ENCODE measurements around the gene PSMG1. TPM values are rescaled to one million over a fixed set of nuclear protein-coding genes. Genes with fewer than 3 reads are reported as not detected.

PSMG1 gene
- polyA plus RNA-seq, 1 of the 3 experiments (the other 2 are of a cell fraction): 39.6 TPM

- Histone ChIP-seq H3K9ac (no peak overlapping the region), H3K27ac (ENCODE audit: low read depth in 2 of 2, low read length in 1 of 2) (no peak overlapping the region), H2AFZ (ENCODE audit: low read depth) (no peak overlapping the region), H4K20me1 (ENCODE audit: insufficient read depth) (no peaks in the 10 kb centered on the region), H3K79me2 (ENCODE audit: insufficient read depth) (no peaks in the 10 kb centered on the region), H3K36me3 (replicated peaks in 1 of 2; ENCODE audit: control insufficient read depth in 1 of 2, insufficient read depth in 2 of 2, low read length in 1 of 2) (no peaks in the 10 kb centered on the region), H3K9me2 (no peaks in the 10 kb centered on the region), H3K4me3 (ENCODE audit: low read depth in 2 of 2, low read length in 1 of 2) (no peak overlapping the region), H3K9me3 (no peaks in the 10 kb centered on the region), H3F3A (replicated peaks; ENCODE audit: insufficient read depth) (no peaks in the 10 kb centered on the region), H3K27me3 (ENCODE audit: insufficient read depth) (no peaks in the 10 kb centered on the region), H3K4me1 (ENCODE audit: control insufficient read depth in 1 of 2, insufficient read depth in 2 of 2, low read depth in 1 of 2, low read length in 1 of 2) (peaks cover 3 to 8% of the 10 kb centered on the region in 2 experiments; a peak in 1 of 4 replicates), H3K4me2 (no peak overlapping the region)
- TF ChIP-seq ELF1 (IDR thresholded peaks at IDR 0.05) (no peak), RXRA (IDR thresholded peaks at IDR 0.05; ENCODE audit: borderline replicate concordance, low read depth) (no peak)
- TF ChIP-seq, protein P1, sequence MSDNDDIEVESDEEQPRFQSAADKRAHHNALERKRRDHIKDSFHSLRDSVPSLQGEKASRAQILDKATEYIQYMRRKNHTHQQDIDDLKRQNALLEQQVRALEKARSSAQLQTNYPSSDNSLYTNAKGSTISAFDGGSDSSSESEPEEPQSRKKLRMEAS (IDR thresholded peaks at IDR 0.05; ENCODE audit: low read depth): no peak
- ChIA-PET POLR2A (interaction anchor here (1.1 kb wide), 1 partner anchor 142 kb away, joined by 3 read pairs; no protein-coding TSS in a partner anchor), CTCF (interaction anchor here (1.3 kb wide), 1 partner anchor 398 kb away, joined by 4 read pairs; no protein-coding TSS in a partner anchor)
- DNase-seq: no peak
- WGBS (ENCODE audit: low lambda C conversion rate): 43% methylated on average over 1 of the region's 1 CpG
These were observed 51.5 kb downstream of the PSMG1 start for GRCh38 chr21:39131791-39132190.

- no peaks in the 10 kb centered on the region for H3K9me3 ChIP-seq
- no peak overlapping the region for H2AFZ ChIP-seq (ENCODE audit: low read depth)
- H3K4me1 ChIP-seq (ENCODE audit: control insufficient read depth in 1 of 2, insufficient read depth in 2 of 2, low read depth in 1 of 2, low read length in 1 of 2): peaks cover 0 to 8% of the 10 kb centered on the region in 2 experiments; a peak in 1 of 4 replicates
- no peak overlapping the region for H3K4me2 ChIP-seq
- TF ChIP-seq GATA2 (CRISPR knock-in tag; IDR thresholded peaks at IDR 0.05): no peak
- TF ChIP-seq, protein P2, sequence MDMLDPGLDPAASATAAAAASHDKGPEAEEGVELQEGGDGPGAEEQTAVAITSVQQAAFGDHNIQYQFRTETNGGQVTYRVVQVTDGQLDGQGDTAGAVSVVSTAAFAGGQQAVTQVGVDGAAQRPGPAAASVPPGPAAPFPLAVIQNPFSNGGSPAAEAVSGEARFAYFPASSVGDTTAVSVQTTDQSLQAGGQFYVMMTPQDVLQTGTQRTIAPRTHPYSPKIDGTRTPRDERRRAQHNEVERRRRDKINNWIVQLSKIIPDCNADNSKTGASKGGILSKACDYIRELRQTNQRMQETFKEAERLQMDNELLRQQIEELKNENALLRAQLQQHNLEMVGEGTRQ (IDR thresholded peaks at IDR 0.05; ENCODE audit: borderline replicate concordance, low read depth, low read length): no peak
- no peak for TF ChIP-seq EZH2phosphoT487 (IDR thresholded peaks at IDR 0.05; ENCODE audit: borderline replicate concordance, low read depth)
- no peak for TF ChIP-seq TAF1 (IDR thresholded peaks at IDR 0.05; ENCODE audit: borderline replicate concordance, low read depth, low read length)
- TF ChIP-seq, protein P3, sequence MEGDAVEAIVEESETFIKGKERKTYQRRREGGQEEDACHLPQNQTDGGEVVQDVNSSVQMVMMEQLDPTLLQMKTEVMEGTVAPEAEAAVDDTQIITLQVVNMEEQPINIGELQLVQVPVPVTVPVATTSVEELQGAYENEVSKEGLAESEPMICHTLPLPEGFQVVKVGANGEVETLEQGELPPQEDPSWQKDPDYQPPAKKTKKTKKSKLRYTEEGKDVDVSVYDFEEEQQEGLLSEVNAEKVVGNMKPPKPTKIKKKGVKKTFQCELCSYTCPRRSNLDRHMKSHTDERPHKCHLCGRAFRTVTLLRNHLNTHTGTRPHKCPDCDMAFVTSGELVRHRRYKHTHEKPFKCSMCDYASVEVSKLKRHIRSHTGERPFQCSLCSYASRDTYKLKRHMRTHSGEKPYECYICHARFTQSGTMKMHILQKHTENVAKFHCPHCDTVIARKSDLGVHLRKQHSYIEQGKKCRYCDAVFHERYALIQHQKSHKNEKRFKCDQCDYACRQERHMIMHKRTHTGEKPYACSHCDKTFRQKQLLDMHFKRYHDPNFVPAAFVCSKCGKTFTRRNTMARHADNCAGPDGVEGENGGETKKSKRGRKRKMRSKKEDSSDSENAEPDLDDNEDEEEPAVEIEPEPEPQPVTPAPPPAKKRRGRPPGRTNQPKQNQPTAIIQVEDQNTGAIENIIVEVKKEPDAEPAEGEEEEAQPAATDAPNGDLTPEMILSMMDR (IDR thresholded peaks at IDR 0.05): no peak
- TF ChIP-seq JUND (IDR thresholded peaks at IDR 0.05): no peak
- no peak for TF ChIP-seq RAD21 (IDR thresholded peaks at IDR 0.05; ENCODE audit: low read length)
- no peak for TF ChIP-seq YY1 (IDR thresholded peaks at IDR 0.05; ENCODE audit: low read depth)
- TF ChIP-seq NFIC (IDR thresholded peaks at IDR 0.05; ENCODE audit: borderline replicate concordance): no peak
- no peak for TF ChIP-seq MXI1 (IDR thresholded peaks at IDR 0.05; ENCODE audit: low read depth, low read length)
- no peaks in the 10 kb centered on the region for H4K20me1 ChIP-seq (ENCODE audit: insufficient read depth)
- WGBS (ENCODE audit: low lambda C conversion rate): 67% methylated on average over 8 of the region's 8 CpGs
- H3K9me2 ChIP-seq: no peaks in the 10 kb centered on the region
- H3K27ac ChIP-seq (ENCODE audit: low read depth in 2 of 2, low read length in 1 of 2): no peak overlapping the region
- DNase-seq: no peak
- H3K79me2 ChIP-seq (ENCODE audit: insufficient read depth): no peaks in the 10 kb centered on the region
- no peak overlapping the region for H3K9ac ChIP-seq
- ChIA-PET CTCF (interaction anchor here (1.6 to 2.8 kb wide), 6 partner anchors 8 to 392 kb away, joined by 5 to 42 read pairs (median 19); no protein-coding TSS in a partner anchor), POLR2A (no interaction called here)
- no peaks in the 10 kb centered on the region for H3F3A ChIP-seq (replicated peaks; ENCODE audit: insufficient read depth)
- no peaks in the 10 kb centered on the region for H3K36me3 ChIP-seq (replicated peaks in 1 of 2; ENCODE audit: control insufficient read depth in 1 of 2, insufficient read depth in 2 of 2, low read length in 1 of 2)
- H3K4me3 ChIP-seq (ENCODE audit: low read depth in 2 of 2, low read length in 1 of 2): no peak overlapping the region
- H3K27me3 ChIP-seq (ENCODE audit: insufficient read depth): no peaks in the 10 kb centered on the region
These were observed 55.7 kb downstream of the PSMG1 start for GRCh38 chr21:39127506-39127905.

All from SK-N-SH (cell line).